GM21367 (cell line): ENCODE measurements around the gene TMEM183A.
A peak's percentile ranks its signal among the peaks of the same experiment; 100 is the strongest.

ENCODE experiments used
- ATAC-seq: cut with Tn5 transposase; IDR thresholded peaks from one replicate; pipeline ENCODE4 v1.9.1; 2021; ENCODE audit not compliant: unreplicated experiment

The TMEM183A gene, protein sequence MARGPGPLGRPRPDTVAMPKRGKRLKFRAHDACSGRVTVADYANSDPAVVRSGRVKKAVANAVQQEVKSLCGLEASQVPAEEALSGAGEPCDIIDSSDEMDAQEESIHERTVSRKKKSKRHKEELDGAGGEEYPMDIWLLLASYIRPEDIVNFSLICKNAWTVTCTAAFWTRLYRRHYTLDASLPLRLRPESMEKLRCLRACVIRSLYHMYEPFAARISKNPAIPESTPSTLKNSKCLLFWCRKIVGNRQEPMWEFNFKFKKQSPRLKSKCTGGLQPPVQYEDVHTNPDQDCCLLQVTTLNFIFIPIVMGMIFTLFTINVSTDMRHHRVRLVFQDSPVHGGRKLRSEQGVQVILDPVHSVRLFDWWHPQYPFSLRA

DNA sequence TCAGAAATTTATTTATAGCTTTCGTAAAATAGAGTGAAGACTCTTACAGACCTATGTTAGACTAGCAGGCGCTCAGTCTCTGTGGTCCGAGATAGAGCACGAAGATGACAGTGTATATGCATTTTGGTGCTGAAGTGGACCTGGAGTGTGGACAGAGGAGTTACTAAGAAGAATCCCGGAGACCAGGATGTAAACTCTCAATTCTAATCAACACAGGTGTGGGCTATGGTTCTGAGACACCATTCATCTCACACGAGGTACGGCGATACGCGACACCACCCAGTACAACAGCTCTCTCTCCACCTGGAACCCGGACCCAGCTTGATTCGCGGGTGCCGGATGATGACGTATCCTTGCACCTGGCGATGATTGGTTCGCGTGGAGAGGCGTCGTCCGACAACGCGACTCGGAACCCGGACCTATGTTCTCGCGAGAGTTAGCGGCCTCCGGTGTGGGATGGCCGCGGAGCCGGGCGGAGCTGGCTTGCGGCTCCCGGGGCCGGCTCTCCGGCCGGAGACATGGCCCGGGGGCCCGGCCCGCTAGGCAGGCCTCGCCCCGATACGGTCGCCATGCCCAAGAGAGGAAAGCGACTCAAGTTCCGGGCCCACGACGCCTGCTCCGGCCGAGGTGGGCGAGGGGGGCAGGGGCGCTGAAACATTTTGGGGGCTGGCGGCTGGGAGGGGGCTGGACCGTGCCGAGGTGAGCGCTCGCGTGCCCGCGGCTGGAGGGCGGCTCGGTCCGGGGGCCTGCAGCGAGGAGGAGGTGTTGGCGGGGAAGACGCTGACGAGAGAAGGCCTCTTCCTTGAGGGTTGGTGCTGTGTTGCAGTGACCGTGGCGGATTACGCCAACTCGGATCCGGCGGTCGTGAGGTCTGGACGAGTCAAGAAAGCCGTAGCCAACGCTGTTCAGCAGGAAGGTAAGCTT, at the start of gene TMEM183A:
Gene TMEM183A (plus strand): TSS at position 427 of the 924 bp plus-strand sequence. CDS start 92 bp downstream, at position 519.
- peak; percentile 89 for ATAC-seq

DNA sequence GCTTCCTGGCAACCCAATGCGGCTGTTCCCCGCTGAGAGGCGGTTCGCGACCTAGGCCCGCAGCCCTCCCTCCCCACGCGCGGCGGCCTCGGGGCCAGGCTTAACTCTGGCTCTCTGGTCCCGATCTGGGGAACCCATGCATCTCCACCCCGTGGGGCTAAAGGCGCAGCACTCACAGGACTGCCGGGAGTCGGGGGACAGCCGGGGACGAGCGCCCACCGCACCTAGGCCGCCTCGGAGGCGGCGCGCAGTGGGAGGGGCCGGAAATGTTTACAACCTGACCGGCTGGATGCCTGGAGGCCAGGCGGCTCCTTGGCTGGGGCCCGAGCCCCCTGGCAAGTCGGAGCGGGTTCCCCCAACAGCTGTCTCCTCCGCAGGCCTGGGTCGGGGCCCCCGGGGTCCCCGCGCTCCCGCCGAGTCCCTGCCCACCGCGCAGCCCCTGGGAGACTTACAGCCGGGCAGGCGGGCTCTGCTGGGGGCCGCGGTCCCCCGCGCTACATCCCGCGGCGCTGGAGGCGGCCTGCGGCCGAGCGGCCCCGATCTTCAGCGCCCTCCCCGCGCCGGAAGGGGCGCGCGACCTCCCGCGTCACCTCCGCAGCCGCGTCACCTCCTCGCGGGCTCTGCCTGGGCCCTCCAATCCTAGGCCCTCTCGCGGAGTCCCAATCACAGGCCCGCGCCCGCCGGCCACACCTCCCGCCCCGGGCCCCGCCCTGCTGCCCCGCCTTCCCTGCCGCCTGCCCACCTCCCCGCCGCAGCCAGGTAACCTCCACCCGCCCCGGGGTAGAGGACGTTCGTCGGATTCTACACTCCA, 49.2 kb upstream of the TMEM183A start, which contains the start of gene ADIPOR1:
Gene ADIPOR1 (minus strand): TSS at position 580 of the 811 bp plus-strand sequence. CDS start 7,242 bp downstream, outside the sequence.
- ATAC-seq: peak; percentile 96

DNA sequence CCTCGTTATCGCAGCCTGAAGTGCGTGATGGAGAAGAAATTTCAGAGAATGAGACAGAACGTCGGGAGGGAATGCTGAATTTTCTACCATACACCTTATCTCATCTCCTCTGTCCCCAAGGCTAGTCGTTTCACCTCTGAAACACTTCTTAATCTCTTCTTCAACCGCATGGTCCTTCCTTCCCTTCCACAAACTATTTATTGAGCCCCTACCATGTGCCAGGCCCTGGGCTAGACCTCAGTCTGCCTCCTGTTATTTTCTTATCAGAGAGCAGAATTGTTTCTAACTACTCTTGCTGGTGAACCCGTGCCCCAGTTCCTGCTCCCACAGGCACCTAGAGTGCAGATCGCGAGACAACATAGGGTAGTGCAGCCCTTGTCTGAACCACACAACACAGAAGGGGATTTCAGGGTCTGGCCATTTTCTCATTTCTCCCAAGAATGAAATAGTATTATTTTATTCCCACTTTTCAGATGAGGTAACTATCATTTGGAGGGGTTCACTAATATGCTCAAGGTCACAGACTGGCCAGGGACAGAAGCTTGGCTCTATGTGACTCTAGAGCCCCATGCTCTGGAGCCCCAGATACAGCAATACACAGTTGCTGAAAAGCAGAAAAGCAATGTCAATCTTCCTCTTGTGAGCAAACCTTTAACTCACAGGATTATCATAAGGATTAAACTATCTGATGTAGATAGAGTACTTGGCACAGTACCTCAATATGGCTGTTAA, 48.5 kb upstream of the TMEM183A start:
- no peak for ATAC-seq

DNA sequence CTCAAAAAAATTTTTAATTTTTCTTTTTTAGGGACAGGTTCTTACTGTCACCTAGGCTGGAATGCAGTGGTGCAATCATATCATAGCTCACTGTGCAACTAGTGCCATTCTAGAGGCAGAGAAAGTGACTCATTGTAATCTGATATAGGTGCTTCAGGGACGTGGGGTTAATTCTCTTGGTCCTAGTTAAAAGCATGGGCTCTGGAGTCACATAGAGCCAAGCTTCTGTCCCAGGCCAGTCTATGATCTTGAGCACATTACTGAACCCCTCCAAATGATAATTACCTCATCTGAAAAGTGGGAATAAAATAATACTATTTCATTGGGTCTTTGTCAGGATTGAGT, 47.9 kb upstream of the TMEM183A start:
- ATAC-seq: no peak

DNA sequence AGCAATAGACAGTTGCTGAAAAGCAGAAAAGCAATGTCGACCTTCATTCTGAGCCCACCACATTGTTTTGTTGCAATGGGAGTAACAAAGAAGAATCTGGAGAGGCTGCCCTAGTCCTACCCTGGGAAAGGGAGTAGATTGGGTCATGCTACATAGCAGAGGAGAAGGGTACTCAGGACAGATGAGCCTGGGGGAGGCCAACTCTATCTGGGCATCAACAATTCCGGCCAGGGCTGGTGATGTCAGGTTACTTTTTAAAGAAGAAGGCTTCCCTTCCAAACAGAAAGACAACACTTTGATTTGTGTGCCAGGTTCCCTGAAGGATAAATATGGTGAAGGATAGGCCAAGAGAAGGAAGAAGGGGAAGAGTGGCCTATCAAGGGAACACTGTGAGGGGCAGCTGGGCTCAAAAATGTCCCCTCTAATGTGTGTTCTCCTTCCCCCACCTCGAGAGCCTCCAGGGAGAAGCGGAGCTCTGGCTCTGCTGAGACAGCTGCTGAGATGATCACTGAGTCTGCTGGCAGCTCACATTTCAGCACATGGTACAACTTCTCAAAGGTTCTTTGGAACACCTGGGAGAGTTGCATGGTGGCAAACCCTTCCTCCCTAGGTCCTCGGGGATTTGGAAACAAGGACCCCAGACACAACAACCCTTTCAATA, 45.8 kb upstream of the TMEM183A start:
- ATAC-seq: no peak

DNA sequence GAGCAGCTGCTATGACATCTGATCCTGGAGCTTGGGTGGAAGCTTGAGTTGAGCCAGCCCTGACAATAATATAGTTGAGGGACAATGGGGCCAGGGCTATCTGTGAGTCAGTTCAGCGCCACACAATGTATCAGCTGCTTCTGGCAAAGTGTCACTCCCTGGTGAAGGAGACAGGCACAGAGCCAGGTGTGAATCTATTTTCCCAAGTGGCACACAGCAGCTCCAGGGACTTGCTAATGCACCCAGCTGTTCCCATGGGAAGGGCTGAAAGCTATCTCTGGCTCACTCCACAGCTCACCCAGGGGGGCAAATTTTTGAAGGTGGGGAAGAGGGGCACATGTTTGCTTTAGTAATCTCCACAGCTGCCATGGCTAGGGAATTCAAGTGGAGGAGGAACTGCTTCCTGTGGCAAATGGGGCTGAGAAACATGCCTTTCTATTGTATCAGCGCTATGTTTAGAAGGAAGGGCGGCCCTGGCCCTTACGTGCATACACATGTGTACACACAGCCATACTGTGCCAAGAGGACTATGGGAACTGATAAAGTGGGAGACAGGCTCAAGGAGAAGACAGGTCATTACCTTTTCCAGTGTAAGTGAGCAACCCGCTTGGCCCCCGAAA, 42.3 kb upstream of the TMEM183A start:
- no peak for ATAC-seq

DNA sequence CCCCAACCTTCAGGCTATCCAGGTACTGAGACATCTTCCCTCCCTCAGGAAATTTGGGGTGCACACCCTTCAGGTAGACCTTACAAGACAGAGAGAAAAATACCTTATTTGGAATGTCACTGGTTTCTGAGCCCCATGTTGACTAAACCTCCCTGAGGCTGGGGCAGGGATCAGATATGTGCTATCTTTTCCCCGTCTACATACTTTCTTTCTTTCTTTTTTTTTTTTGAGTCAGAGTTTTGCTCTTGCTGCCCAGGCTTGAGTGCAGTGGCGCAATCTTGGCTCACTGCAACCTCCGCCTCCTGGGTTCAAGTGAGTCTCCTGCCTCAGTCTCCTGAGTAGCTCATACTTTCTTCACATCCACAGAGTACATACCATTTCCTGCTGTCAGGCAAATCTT, 41.8 kb upstream of the TMEM183A start:
- no peak for ATAC-seq

DNA sequence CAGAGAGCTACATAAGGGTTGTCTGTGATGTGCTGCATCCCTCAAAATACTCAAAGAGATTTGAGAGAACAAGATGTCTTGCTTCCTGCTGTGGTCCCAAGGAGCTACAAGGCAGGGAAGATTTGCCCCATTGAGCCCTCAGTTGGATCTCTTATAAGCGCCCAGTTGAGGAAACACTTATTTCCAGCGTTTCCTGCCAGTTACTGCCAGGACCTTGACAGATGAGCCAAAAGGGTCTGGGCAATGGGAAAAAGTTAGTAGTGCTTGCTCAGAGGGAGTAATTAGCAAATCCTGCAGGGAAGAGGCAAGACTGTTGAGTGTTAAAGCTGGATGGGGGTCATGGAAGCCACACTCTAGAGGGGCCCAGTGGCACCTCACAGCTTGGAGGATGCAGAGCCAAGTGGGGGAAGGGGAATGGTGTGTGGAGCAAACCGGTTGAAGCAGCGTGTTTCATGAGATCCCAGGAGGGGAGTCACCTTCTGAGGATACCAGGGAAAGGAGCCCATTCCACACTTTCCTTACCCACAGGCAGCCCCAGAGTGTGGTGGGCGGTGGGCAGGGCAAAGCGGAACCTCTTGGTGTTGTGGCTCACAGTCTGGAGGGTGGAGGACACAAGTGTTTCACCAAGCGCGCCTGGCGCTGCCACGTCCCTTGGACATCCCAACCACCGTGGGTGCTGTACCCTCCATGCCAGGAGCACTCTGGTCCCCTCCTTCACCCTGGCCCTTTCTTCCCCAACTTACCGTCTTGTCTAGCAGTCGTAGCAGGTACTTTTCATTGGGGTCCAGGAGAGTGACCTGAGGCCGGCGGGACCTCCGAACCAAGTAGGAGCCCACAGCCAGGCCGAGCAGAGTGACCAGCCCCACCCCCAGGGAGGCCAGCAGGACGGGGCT, 40.9 kb upstream of the TMEM183A start:
- no peak for ATAC-seq

DNA sequence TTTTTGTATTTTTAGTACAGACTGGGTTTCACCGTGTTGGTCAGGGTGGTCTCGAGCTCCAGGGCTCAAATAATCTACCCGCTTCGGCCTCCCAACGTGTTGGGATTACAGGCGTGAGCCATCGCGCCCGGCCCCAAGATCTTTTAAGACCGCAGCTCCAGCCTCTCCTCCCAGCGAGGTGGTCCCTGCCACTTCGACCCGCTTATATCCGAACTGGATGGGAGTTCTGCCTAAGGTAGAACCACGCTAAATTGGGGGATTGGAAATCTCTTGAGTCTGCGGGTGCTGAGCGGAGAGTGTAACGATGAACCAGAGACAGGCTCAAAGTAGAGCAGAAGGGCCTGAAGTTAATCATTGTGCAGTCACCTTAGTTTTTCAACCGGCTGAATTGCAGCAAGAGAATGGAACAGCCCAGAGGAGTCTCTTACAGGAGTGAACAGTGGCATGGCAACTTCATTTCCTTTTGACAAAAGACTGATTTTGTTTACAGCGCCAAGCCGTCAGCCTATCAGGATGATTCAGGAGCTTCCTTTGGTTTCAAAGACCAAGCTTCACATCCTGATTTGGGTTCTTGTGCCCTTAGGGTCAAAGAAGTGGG, 39.4 kb upstream of the TMEM183A start:
- ATAC-seq: no peak

DNA sequence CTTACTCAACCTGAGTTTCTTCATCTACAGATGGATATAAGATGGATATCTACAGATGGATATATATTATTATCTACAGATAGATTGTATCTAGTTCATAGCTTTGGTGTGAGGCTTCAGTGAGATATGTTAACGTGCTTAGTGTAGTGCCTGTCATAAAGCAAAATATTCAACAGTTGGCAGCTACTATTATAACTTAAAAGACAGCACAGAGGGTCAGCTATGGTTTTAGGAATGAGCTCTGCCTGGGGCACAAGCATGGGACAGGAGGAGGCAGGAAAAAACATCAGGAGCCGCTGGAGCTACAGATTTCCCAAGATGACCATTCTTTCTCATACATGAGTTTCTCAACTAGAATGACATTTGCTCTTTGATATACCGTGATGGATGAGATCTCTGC, 38.8 kb upstream of the TMEM183A start:
- ATAC-seq: no peak

DNA sequence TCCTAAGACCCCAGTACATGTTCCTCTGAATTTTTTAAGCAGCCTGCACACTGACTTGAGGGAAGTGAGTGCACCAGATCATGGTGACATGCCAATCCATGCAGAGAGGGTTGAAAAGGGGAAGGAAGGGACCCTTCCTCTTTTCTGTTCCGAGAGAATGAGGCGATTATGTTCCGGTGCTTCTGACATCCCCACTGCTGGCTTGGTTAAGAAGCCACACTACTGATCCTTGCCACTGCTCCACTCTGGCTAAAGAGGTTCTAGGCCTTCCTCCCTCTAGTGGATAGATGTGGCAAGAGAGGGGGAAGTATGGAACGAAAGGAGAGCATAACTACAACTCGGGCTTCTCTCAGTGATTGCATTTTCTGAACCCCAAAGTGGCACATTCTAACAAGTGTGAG, 38.3 kb upstream of the TMEM183A start:
- ATAC-seq: peak; percentile 56

DNA sequence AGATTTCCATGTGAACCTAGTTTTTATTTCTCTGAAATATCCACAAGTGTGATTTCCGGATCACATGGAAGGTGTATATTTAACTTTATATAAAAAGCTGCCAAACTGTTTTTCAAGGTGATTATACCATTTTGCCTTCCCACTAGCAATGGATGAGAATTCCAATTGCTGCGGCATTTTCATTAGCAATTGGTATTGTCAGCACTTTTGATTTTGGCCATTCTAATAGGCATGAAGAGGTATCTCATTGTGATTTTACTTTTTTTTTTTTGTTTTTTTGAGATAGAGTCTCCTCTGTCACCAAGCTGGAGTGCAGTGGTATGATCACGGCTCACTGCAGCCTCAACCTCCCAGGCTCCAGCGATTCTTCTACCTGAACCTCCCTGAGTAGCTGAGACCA, 35.1 kb upstream of the TMEM183A start:
- ATAC-seq: no peak

DNA sequence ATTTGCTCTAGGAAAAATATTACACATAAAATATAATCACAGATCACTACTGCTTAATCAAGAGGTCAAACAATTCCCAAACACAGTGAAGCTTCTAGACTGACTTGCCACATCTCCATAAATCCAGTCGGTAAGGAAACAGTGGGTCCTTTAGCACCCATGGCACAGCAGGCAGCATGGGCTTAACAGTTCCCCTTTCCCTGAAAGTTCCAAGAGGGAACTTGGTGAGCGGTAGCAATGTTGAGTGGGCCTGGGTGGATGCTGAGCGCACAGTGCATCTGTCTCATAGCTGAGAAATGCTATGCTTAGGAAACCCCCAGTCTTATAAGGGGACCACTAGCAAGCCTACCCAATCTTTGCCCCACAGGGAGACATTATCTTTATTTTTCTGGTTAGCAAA, 32.3 kb upstream of the TMEM183A start:
- no peak for ATAC-seq

DNA sequence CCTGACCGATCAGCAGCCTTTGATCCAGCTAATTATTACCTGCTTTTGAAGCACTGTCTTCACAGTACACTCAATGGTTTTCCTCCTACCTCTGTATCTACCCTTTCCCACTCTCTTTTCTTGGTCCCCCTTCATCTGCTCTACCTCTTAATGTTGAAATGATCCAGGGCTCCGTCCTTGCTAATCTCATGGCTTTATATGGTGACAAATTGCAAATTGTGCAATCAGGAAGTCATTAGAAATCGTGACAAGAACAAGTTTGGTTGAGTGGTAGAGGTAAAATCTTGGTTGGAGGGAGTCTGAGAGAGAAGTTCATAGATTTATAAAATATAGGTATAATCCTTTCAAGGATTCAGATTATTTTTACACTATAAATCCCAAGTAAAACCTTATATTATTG, 30.5 kb upstream of the TMEM183A start:
- ATAC-seq: no peak

DNA sequence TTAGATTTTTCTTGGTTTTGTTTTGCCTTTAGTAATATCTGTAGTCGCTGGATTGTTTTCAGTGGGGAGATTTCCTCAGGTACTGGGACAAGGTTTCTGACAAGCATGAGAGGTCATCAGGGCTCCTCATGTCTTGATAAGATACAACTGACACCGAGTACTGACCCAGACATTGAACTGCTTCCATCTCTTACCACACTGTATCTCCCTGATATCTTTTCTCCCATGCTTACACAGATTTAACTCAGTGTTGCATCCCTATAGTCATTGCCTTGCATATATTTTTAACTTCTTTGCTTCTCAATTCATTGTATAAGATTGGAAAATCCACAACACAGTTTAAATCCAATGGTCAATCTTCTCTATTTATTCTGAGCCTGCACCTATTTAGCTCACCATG, 27.7 kb upstream of the TMEM183A start:
- ATAC-seq: no peak

DNA sequence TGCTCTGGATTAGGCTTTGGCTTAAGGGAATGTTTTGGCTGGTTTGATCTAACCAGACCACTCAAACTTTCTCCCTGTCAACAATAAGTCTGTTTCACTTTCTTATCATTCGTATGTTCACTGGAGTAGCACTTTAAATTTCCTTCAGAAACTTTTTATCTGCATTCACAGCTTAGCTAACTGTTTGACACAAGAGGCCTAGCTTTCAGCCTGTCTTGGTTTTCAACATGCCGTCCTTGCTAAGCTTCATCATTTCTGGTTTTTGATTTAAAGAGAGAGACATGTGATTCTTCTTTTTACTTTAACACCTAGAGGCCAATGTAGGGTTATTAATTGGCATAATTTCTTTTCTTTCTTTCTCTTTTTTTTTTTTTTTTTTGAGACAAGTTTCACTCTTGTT, 25.2 kb upstream of the TMEM183A start:
- ATAC-seq: no peak

DNA sequence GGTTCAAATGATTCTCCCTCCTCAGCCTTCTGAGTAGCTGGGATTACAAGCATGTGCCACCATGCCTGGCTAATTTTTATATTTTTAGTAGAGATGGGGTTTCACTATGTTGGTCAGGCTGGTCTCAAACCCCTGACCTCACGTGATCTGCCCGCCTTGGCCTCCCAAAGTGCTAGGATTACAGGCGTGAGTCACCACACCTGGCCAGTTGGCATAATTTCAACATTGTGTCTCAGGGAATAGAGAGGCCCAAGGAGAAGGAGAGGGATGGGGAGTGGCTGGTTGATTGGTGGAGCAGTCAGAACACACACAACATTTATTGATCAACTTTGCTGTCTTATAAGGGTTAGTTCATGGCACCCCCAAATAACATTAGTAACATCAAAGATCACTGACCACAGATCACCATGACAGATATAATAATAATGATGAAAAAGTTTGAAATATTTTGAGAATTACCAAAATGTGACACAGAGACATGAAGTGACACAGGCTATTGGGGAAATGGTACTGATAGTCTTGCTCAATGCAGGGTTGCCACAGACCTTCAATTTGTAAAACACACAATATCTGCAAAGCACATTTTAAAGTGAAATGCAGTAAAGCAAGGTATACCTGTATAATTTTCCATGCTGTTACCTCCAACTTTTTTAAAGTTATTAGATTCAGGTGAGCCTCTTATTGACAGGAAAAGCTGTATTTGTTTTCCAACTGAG, 24.3 kb upstream of the TMEM183A start:
- no peak for ATAC-seq
